GM21619 (cell line): ENCODE data around the gene ANKRD1.
"Not testable (repeated sequence)": the region's sequence is repeated elsewhere in the genome, so short reads cannot be mapped to it uniquely, and the experiment has no call there.

Source experiments
- ATAC-seq: cut with Tn5 transposase; IDR thresholded peaks from one replicate; pipeline ENCODE4 v1.9.1; 2021; ENCODE audit not compliant: unreplicated experiment

ANKRD1 gene

DNA sequence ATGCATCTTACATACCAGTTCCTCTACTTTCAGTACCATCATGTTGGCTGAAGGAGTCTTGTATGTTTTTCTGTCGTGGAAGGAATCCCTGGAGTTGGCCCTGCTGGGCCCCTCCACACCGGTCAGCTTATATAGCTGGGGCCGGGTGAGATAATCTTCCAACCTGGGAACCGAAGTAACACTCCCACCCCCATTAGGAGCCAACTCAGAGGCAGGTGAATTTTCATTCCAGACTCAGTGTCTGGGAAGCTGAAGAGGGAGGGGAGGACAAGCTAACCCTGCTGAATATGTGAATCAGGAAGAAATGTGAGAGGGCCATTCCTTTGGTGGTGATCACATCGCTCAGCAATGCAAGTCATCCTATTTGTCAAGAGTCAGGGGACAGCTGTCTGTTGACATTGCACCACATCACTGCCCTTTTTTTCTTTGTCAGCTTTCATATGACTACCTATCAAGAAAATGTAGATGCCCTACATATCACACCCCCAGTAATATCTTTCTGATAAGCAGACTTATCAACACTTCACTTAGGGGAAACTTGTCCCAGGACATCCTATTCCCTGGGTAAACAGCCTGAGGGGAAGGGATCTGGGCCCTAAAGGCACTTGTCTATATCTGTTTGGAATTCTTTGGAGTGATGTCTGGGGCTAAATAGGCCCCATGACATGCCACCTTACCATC, at the start of gene ANKRD1:
Gene ANKRD1, minus strand, starts transcription at position 102 of the 681 bp plus-strand sequence. Its CDS starts 60 bp downstream, at position 42.
- no peak for ATAC-seq

DNA sequence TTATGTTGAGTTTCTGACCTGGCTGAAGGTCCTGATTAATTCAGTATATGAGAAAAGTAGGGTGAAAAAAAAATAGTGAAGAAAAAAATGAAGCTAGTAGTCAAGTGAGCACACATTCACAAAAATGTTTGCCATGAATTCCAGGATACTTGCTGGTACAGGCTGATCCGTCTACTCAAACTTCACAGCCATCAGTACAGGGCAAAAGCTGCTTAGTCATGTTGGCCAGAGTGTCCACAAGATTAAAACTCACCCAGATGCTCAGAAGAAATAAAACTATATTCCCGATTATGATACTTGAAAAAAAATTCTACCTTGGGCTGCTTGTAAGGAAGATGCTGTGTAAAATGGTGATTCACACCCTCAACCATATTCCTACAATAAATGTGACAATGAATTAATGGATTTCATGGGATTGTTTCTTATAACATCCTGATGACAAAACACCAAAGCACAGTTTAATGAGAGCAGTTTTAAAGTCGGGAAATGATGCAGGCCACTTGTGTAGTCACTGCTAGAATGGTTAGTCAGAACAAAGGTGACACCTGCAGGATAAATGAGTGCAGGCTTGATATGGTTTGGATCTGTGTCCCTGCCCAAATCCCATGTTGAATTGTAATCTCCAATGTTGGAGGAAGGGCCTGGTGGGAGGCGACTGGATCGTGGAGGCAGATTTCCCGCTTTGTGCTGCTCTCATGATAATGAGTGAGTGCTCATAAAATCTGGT, 49.2 kb upstream of the ANKRD1 start:
- ATAC-seq = no peak

DNA sequence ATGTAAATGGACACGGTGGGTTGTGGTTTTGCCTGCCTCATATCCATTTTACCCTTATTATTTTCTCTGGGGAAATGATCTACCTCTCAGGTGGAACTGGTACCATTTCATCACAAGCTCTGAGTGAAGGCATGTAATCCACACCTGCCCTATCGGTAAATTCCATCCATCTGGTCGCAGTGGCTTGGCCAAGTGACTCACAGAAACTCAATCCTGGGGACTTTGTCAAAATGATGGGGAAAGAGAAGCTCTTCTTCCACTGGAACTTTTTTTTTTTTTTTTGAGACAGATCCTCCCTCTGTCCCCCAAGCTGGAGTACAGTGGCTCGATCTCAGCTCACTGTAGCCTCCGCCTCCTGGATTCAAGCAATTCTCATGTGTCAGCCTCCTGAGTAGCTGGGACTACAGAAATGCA, 48.2 kb upstream of the ANKRD1 start:
- no peak for ATAC-seq

DNA sequence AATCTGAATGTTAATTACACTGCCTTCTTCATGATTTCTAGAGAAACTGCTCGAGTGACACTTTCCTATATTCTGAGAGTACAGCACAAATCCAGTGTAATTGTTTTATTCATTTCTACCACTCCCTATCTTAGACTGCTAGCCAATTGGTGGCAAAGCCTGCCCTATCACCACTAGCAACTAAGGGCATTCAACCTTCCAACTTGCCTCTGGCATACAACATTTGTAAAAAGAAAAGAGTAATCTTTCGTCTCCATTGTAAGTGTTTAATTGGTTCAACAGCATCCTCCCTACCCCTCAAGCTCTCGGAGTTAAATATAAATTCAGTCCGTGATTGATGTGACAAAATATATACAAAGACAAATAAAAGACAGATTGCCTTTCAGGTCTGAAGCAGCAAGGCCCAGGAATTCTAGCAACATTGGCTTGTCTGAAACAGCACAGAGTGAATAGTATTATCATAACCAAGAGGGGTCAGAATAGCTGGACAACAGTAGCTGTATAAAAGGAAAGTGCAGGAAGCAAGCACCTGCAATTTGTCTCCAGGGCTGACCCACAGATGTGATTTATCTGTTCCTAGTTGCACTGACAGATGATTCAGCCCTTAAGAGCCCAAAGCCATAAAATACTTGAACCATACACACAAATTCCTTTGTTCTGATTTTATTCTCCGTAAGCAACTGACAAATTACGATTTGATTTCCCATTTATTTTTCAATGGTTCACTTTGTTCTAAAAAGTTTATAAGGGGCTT, 47.6 kb upstream of the ANKRD1 start:
- ATAC-seq = no peak

DNA sequence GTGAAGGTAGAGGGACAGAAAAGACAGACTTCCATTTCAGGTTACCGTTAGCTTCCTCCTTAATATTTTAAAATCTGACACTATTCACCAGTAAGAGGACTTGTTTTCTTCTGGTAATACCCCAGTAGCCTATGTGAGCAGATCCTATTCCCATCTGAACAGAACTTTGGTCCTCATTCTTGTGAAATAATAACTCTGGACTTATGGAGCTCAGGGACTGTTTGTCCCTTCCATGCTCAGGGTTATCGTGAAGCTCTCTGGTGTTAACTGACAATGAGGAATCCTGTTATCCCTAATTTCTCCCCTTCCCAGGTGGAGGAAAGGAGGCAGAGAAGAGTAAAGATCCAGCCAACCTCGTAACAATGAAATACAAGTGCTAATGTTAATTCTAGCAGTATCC, 47.0 kb upstream of the ANKRD1 start:
- ATAC-seq = no peak

DNA sequence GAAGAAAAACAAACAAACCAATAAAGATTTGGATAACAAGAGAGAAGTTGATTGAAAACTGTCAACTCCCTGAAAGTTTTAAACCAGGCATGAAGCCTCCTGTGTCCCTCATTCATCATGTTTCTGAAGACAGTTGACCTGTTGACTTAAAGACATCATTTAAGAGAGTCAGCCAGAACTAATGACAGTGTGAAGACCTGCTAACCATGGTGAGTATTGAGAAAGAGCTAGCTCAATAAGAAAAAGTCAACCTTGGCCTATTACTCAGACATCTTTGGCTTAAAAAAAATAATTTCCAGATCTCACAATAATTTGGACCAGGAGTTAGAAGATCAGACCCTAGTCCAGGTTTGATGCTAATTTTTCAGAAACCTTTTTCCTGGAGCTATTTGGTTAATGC, 45.3 kb upstream of the ANKRD1 start:
- no peak for ATAC-seq

DNA sequence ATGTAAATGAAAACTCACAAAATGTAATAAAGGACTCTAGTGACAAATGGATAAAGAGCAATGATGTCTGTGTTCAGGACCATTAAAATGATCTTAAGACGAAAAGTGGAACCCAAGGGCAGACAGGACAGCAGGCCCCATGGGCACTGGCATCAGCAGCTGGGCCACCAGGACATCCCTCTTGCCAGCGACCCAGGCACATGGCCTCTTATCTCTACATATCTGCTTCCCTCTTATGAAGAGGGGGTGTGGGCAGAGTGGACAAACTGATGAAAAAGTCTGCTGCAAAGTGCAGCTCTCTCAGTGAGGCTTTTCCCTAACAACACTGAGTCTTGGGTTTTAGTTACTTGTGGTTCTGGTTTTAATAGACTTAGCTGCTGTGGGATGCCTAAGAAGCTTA, 44.8 kb upstream of the ANKRD1 start:
- no peak for ATAC-seq

DNA sequence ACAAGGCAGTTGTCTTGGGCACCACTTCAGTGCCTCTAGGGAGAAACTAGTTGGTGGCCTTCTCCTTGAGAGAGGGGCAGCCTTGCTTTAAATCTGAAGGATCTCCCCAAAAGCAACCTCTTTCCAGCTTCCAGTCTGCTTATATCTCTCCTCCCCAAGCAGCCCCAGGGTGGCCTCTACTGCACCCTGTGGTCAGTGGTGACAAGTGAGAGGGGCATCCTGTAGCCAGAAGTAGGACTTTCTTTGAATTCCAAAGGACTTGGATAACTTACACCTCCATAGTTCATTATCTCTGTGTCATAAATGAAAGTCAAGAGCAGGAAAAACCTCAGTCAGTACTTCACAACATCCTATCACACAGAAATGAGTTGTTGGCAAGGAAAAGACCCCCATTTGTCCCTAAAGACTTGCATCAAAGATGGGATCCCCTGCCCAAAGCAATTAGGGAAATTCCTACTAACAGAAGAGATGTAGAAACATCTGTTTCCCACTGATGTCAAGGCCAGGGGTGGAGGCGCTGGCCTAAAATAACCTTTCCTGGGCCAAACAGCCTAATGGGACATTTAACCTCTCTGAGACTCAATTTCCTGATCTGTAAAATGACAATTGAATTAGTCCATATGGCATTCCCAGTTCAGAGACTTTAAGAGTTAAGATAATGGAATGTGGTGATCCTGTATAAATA, 44.0 kb upstream of the ANKRD1 start:
- no peak for ATAC-seq

DNA sequence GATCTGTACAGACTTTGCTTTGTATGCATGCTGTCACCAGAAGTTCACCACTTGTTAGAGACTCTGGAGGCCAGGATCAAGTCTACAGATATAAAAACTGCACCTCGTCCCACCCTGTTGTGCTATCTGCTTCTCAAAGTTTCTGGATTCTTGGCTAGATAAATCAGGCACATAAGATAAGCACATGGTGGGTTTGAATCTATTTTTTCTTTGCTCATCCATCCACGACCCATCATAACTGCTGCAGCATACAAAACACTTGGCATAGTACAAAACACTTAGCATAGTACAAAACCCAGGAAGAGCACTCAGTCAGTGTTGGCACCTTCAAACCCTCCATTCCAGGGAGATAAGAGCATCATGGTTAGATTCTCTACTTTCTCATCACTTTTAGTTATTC, 42.4 kb upstream of the ANKRD1 start:
- ATAC-seq = no peak

DNA sequence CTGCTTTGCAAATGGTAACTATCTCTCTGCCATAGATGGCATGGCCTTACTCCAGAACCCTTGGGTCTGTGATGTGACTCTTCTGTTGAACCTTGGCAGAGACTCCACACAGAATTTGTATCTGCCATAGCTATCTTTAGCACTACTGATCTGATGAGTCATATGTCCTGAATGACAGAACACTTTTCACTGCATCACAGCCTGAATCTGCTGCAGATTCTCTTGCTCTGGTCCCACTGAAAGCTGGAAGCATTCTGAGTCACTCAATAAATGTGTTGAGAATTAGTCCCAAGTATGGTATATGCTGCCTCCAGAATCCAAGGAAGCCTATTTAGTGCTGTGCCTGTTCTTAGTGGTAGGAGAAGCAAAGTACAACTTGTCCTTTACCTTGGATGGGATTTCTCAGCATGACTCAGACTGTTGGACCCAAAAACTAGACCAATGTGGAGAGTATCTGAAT, 39.5 kb upstream of the ANKRD1 start:
- peak; percentile 81 for ATAC-seq

DNA sequence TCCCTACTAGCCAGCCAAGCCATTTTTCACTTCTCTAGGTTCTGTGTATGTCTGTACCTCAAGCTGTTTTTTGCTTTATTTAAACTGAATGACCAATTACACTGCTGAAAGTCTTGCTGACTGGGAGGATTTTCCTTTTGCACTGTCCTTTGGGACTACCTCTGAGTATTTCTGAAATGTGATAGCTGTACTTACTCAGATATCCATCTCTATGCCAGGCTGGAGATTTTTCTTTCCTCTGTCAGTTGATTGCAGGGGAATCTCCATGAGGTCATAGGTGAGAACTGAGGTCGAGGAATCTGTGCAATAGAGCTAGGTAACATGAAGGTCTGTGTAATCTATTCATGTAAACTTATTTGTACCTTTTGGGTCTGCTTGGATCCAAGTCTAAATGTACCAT, 38.9 kb upstream of the ANKRD1 start:
- no peak for ATAC-seq

DNA sequence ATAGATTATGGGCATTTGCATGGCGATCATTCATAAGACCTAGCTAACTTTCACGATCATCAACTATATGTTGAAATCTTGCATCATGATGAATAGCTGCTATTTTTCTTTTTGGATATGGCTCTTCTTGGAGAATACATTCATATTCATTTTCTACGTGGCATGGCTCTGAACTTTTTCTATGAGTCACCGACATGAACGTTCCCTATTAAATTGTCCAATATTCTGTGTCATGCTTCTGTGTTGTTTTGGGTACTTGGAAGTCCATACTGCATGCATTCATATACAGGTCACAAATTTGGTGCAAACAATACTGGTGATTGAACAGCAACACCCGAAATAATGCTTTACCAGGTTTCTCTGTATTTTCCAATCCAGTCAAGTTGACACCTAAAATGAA, 37.9 kb upstream of the ANKRD1 start:
- no peak for ATAC-seq

DNA sequence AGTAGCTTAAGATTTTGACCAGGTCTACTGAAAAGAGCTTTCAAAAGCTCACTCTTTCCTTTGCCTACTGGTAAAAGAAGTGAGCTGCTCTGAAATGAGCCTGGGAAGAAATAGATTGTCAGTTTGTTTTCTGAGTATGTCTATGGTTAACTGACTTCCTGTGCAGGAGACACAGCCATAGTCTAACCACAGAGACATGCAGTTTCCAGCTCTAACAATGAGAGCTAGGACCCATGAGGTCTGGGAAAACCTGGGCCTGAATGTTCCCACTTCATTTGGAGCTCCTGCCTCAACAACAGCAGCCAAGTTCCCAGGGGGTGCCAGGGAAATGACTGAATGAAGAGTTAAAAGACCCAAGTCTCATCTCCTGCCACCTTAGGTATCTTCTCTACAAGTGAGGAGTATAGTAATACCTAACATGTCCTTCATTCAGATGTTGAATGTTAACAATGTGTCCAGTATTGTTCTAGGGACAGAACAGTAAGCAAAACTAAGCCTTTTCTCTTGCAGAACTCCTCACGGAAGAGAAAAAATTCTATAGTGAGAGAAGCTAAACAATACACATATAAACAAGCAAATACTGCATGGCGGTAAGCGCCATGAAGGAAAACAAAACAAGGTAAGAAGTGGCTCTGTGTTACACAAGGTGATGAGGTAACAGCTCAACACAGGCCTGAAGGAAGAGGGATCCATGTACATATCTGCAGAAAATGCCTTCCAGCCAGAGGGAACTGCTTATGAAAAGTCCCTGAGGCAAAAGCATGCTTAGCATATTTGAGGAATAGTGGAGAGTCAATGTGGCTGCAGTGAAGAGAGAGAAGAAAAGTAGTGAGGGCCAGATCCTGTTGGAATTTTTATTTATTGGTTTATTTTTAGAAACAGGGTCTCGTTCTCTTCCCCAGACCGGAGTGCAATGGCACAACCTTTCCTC, 26.4 kb upstream of the ANKRD1 start:
- peak; percentile 70 for ATAC-seq

DNA sequence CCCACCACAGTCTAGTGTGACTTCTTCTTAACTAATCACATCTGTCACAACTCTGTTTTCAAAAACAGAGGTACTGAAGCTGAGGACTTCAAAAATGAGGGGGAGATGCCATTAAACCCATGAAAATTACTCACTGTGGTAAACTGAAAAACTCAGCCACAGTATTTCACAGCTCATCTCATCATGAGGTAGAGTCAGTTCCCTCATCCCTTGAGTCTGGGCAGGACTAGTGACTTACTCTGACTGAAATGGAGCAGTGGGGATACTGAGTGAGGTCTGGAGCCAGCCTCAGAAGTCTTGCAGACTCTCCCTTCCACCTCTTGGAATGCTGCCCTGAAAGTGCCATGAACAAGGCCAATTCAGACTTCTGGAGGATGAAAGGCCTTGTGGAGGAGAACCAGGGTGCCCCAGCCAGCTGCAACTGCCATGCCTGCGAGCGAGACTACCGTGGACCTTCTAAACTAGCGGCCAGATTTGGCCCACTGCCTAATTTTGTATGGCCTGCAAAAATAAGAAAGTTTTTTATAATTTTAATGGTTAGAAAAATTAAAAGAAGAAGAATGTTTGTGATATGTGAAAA, 24.7 kb upstream of the ANKRD1 start:
- ATAC-seq = no peak

DNA sequence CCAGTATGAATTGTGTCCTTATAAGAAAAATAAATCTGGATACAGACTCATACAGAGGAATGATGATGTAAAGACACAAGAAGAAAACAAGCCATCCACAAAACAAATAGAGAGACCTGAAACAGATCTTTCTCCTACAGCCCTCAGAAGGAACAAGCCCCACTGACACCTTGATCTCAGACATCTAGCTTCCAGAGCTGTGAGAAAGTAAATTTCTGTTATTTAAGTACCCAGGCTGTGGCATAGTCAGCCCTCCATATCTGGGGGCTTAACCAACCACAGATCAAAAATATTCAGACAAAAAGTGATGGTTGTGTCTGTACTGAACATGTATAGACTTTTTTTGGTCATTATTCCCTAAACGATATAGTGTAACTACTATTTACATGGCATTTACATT, 23.9 kb upstream of the ANKRD1 start:
- no peak for ATAC-seq

DNA sequence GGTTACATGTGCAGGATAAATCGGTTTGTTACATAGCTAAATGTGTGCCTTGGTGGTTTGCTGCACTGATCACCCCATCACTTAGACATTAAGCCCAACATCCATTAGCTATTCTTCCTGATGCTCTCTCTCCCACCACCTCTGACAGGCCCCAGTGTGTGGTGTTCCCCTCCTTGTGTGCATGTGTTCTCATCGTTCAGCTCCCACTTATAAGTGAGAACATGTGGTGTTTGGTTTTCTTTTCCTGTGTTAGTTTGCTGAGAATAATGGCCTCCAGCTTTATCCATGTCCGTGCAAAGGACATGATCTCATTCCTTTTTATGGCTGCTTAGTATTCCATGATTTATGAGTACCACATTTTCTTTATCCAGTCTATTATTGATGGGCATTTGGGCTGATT, 22.1 kb upstream of the ANKRD1 start:
- not testable (repeated sequence) for ATAC-seq

DNA sequence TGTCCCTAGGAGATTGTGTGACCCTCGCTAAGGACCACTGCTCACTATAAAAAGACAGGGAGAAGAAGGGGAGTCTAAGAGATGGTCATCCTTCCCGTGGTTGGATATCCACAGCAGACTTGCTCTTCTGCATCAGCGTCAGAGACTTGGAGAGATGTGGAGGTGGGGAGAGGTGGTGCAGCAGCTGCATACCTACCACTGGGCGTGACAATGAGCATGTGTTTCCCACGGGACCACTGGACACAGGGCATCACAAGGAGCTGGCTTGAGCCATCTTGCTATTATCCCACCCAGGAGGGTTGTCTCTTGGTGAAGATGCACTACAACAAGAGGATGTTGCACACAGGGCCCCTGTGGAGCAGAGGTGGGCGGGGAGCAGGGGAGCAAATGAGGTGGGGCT, 18.8 kb upstream of the ANKRD1 start:
- no peak for ATAC-seq

DNA sequence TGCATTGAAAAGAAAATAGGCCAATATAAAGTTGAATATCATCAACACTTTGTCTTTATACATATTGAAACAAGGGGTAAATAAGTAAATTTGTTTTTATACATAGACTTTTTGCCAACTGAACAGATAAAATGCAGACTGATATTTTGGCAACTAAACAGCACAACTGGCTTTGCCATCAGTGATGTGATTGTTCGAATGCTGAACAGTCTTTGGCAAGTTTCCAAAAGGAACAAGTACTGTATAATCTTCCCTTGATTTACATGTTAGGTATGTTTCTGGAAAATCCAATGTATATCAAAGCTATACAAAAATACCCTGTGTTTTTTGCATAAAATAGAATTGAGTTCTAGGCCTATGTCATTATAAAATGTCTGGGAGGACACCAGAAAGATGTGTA, 18.2 kb upstream of the ANKRD1 start:
- no peak for ATAC-seq

DNA sequence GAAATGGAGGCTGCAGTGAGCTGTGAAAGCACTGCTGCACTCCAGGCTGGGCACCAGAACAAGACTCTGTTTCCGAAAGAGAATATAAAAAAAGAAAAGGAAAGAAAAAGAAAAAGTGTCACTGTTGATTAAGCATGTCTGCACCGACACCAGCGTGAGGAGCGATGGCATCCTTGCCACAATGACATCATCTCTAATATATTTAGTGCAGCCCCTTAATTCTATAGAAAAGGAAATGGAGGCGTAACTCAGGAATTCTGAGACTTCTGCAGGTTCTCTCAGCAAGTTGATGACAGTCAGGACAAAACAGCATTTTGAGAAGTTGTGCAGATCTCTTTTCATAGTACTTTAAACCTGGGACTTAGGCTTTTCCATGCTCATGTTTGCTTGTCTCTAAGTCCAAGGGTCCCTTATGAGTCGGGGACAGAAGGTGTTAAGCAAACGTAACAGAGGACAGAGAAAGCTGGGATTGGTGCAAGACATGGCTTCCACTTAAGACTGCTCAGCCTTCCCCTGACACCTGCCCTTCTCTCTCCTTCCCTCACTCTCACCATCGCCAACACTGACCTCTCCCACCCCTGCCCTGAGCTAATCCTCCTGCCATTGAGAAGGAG, 16.9 kb upstream of the ANKRD1 start:
- ATAC-seq = no peak

DNA sequence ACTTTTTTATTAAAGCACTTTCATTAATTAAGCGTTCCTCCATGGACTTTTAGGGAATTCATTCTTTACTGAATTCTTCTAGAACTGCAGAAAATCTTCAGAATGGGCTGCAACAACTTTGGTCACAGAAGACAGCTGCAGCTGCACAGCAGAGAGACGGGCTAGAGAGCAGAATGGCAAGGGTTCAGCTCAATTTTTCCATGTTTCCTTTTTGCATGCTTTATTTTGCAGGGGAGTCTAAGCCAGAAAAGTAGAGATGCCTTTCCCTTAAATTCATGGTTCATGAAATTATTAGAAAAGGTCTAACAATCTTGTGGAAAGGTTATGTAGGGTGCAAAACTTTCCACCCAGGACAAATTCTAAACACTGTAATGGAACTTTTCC, 15.4 kb upstream of the ANKRD1 start:
- ATAC-seq = no peak
